CD4-positive, alpha-beta T cell treated with Interferon alpha-2 for 1 hour (primary cell): ENCODE data around the gene ABLIM2.

Experiments used
- DNase-seq, 2 donors: peaks; one replicate each; pipeline ENCODE4 v3.0.0-alpha.2; 2020 to 2022

The ABLIM2 gene

GRCh38 chr4:8015512-8015911 lies 143.1 kb downstream of the ABLIM2 start:
- DNase-seq = no peak

- DNase-seq = no peak
These were observed 144.5 kb downstream of the ABLIM2 start for GRCh38 chr4:8013976-8014726.

GRCh38 chr4:8012517-8012916 lies 146.1 kb downstream of the ABLIM2 start:
- DNase-seq = no peak

GRCh38 chr4:8010618-8011017 lies 148.0 kb downstream of the ABLIM2 start:
- DNase-seq = no peak

GRCh38 chr4:8009710-8010511 lies 148.7 kb downstream of the ABLIM2 start:
- no peak for DNase-seq

- no peak for DNase-seq
These were observed 149.5 kb downstream of the ABLIM2 start for GRCh38 chr4:8009097-8009496.

- DNase-seq = no peak
These were observed 150.2 kb downstream of the ABLIM2 start for GRCh38 chr4:8008391-8008790.

- DNase-seq = no peak
These were observed 151.0 kb downstream of the ABLIM2 start for GRCh38 chr4:8007581-8007980.

- no peak for DNase-seq
These were observed 152.1 kb downstream of the ABLIM2 start for GRCh38 chr4:8006471-8006870.

- DNase-seq = no peak
These were observed 152.8 kb downstream of the ABLIM2 start for GRCh38 chr4:8005814-8006215.

- no peak for DNase-seq
These were observed 153.4 kb downstream of the ABLIM2 start for GRCh38 chr4:8005033-8005808.

GRCh38 chr4:8004066-8004465 lies 154.5 kb downstream of the ABLIM2 start:
- DNase-seq = no peak

- DNase-seq = no peak
These were observed 155.9 kb downstream of the ABLIM2 start for GRCh38 chr4:8002525-8003309.

- DNase-seq = no peak
These were observed 156.9 kb downstream of the ABLIM2 start for GRCh38 chr4:8001564-8002355.

- DNase-seq = no peak
These were observed 157.7 kb downstream of the ABLIM2 start for GRCh38 chr4:8000721-8001491.

GRCh38 chr4:8000247-8000646 lies 158.4 kb downstream of the ABLIM2 start:
- DNase-seq = no peak

- no peak for DNase-seq
These were observed 158.9 kb downstream of the ABLIM2 start for GRCh38 chr4:7999695-8000094.

- DNase-seq = no peak
These were observed 159.3 kb downstream of the ABLIM2 start for GRCh38 chr4:7999279-7999678.

GRCh38 chr4:7998447-7998846 lies 160.2 kb downstream of the ABLIM2 start:
- DNase-seq = no peak

GRCh38 chr4:7995866-7996265 lies 162.7 kb downstream of the ABLIM2 start:
- DNase-seq = no peak

- DNase-seq = no peak
These were observed 163.5 kb downstream of the ABLIM2 start for GRCh38 chr4:7995135-7995534.
